Fibroblast of upper back skin (primary cell): ENCODE measurements around the gene HUWE1.
A peak's percentile ranks its signal among the peaks of the same experiment; 100 is the strongest.
"Not testable (repeated sequence)": the region's sequence is repeated elsewhere in the genome, so short reads cannot be mapped to it uniquely, and the experiment has no call there.

Experiments used
- DNase-seq: peaks from one replicate; pipeline ENCODE4 v3.0.0-alpha.2; 2013

Gene HUWE1

DNA sequence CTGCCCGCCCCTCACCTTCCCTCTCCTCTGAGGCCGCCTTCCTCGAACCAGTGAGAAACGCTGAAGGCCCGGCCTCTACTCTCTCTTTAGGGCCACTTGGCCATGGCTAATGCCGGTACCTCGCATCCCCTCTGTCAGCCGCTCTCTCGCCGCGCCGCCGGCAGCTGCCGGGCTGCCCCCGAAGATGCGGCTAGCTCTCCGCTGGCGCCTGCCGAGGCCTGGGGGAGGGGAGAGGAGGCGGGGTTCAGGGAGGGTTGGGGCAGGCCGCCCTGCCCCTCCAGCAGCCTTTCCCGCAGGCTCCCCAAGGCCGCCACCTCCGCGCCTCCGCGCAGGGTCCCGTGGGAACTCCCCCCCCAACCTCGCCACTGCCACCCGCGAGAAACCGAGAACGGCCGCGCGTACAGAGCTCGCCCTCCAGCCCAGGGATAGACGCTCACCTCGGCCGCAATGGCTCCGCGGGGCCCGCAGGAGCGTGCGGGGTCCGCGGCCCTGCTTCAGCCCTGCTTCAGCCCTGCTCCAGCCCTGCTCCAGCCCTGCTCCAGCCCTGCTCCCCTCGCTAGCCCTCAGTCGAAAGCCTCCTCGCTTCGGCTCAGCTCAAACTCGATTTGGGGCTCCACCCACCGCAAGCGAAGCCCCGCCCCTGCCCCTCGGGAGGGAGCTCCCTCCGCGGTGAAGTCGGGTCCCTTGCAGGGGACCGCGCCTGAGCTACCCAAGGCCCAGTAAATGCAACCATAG, at the start of gene HUWE1:
Gene HUWE1 (minus strand): TSS at position 569 of the 735 bp plus-strand sequence. CDS start 32,612 bp downstream, outside the sequence.
- DNase-seq: peak; percentile 62

DNA sequence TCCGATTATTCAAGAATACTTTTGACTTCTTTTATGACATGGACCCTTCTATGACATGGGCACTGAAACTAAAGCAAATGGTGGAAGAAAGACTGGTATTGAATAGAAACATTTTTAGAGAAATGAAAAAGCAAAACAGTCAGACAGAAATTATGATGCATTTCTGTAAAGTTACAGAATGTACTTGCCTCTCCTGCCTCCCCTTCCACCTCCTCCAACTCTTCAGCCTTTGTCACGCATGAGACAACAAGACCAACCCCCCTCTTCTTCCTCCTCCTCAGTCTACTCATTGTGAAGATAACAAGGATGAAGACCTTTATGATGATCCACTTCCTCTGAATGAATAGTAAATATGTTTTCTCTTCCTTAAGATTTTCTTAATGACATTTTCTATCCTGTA, 46.3 kb upstream of the HUWE1 start:
- DNase-seq: no peak

DNA sequence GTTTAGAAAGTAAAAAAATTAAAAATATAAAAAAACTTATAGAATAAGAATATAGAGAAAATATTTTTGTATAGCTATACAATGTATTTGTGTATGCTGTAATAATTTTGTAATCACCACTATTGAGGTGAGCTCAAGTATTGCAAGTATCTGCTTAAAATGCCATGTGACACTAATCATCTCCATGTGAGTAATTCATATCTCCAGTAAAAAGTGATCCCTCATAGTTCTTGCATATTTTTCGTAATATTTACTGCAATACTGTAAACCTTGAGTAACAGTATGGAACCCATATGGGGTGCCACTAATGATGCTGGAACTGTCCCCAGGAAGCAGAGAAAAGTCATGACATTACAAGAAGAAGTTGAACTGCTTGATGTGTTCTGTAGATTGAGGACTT, 43.2 kb upstream of the HUWE1 start:
- DNase-seq: peak; percentile 22

GRCh38 chrX:53728506-53728905, 42.0 kb upstream of the HUWE1 start:
- DNase-seq: no peak

DNA sequence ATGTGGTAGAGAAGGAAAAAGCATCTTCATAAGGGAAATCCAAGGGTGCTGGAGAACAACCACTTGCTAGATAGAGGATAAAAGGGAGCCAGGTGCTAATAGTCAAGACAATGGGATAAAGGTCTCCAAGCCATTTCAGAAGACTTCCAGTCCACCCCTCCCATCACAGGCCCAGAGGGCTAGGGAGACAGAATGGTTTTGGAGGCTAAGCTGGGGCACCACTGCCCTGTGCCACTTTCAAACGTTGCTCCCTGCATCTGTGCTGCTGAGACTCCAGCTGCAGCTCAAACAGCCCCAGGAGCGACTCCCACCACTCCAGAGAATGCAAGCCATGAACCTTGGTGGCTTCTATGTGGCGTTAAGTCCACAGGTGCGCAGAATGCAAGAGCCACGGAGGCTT, 38.4 kb upstream of the HUWE1 start:
- no peak for DNase-seq

DNA sequence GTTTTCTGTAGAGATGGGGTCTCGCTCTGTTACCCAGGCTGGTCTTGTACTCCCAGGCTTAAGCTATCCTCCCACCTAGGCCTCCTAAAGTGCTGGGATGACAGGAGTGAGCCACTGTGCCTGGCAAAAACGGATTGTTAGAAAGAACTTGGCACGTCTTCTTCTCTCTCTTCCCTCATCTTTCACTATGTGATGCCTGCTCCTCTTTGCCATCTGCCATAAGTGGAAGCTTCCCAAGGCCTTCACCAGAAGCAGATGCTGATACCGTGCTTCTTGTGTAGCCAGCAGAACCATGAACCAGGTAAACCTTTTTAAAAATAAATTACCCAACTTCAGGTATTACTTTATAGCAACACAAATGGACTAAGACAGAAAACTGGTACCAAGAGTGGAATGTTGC, 36.9 kb upstream of the HUWE1 start:
- no peak for DNase-seq

DNA sequence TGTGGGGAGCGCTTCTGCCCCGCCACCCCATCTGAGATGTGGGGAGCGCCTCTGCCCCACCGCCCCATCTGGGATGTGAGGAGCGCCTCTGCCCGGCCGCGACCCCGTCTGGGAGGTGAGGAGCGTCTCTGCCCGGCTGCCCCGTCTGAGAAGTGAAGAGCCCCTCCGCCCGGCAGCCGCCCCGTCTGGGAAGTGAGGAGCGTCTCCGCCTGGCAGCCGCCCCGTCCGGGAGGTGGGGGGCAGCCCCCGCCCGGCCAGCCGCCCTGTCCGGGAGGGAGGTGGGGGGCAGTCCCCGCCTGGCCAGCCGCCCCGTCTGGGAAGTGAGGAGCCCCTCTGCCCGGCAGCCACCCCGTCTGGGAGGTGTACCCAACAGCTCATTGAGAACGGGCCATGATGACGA, 35.1 kb upstream of the HUWE1 start:
- DNase-seq: not testable (repeated sequence)

GRCh38 chrX:53719666-53720065, 33.1 kb upstream of the HUWE1 start:
- not testable (repeated sequence) for DNase-seq

DNA sequence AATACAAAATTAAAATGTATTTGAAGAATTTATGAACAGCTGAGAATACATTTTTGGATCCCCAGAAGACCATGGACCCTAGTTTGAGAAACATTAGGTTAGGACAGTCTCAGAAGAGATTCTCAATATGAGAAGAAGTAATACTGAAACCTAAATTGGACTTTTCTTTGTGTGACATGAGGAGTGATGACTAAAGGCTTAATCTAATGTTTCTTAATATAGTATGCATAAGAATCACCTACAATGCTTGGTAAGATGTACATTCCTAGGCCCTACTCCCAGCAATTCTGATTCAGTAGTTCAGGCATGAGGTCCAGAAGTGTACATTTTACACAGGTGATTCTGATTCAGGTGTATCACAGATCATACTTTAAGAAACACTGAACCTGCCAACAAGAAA, 31.6 kb upstream of the HUWE1 start:
- DNase-seq: no peak

- DNase-seq: no peak
These were observed 30.7 kb upstream of the HUWE1 start for GRCh38 chrX:53717205-53717604.

DNA sequence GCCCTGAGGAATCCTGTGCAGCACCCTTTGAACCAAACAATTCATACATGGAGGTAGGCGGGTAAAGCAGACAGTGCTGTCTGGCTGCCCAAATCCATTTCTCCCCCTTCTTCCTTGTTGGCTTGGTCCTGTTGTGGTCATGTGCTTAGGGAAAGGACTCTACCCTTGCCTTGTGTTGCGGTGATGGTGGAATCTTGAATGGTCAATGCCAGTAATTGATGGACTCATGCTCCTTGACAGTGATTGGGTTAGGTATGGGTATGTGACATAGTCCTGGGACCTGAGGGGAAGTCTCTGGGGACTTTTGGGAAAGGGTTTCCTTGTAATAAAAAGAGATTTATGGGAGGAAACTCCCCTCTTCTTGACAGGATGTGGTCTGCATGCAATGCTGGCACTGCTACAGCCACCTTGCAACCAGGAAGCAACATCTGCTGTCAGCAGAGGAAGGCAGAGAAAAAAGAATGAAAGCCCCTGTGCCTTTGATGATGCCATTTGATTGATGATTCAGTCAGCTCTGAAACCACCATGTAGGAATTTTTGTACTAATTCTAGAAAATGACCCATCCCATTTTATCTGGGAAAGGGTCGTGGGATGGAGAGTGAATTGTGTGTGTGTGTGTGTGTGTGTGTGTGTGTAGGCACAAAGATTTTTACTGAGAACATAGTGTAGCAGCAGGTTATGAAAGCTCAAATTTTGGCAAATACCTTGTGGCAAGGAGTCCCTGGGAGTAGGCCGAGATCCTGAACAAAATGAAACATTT, 30.0 kb upstream of the HUWE1 start:
- peak; percentile 61 for DNase-seq

DNA sequence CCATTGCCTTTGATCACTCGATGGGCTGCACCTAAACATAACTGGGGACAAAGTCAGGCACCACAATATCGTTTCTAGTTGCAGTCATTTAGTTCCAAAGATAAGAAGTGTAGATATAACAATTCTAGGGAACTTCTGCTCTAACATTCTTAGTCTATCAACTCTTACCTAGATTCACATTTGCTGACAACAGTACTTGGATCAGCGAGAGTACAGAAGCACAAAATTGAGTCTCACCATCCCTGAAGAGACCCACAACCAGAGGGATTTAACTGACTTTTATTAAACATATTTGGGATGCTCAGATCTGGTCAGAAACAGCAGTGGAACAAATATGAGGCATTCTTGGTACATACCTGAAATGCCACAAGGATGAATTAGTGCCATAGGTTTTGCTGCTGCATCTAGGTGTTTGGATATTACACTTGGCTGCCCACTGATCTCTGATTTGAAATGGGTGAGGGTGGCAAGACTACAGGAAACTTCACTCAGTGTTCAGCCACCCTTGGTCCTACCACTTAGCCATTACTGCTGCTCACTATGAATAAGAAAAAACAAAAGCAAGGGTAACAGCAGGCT, 28.9 kb upstream of the HUWE1 start:
- DNase-seq: no peak

- DNase-seq: peak; percentile 21
These were observed 28.2 kb upstream of the HUWE1 start for GRCh38 chrX:53714580-53715345.

DNA sequence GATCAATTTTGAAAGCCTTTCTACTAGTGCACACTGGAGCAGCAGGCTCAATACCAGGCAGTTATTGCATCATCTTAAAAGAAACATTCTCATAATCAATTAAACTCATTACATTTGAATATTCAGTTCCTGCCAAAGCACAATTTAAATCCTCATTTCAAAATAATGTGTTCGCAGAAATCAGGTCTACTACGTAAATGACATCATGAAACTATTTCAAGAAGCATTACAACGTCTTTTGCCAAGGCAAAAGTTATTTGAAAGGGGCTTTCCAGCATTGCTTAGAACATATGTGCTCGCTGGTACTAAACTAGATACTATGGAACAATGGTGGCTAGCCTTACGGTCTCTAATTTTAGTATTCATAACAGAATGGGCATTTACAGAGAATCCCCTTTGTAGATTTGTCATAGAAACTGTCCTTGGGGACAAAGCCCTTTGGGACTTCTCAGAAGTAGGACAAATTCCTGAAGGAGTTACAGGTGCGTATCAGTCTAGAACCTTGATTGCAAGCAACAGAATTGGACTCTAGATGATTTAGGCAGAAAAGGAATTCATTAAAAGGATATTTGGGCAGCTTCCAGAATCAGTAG, 27.6 kb upstream of the HUWE1 start:
- no peak for DNase-seq

- DNase-seq: no peak
These were observed 24.9 kb upstream of the HUWE1 start for GRCh38 chrX:53711436-53711835.

DNA sequence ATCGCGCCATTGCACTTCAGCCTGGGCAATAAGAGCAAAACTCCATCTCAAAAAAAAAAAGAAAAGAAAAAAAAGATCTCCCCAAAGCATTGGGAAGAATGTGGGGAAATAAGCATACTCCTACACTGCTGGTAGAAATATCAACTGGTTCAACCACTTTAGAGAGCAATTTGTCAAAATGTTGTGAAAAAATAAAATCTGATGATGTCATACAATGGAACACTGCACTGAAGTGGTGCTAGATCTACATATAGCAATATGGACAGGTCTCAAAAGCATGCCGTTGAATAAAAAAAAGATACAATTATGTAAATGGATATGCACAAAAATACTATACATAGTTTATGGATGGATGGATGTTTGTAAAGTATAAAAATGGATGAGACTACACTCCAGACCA, 18.3 kb upstream of the HUWE1 start:
- no peak for DNase-seq

GRCh38 chrX:53704294-53704693, 17.8 kb upstream of the HUWE1 start:
- DNase-seq: no peak

DNA sequence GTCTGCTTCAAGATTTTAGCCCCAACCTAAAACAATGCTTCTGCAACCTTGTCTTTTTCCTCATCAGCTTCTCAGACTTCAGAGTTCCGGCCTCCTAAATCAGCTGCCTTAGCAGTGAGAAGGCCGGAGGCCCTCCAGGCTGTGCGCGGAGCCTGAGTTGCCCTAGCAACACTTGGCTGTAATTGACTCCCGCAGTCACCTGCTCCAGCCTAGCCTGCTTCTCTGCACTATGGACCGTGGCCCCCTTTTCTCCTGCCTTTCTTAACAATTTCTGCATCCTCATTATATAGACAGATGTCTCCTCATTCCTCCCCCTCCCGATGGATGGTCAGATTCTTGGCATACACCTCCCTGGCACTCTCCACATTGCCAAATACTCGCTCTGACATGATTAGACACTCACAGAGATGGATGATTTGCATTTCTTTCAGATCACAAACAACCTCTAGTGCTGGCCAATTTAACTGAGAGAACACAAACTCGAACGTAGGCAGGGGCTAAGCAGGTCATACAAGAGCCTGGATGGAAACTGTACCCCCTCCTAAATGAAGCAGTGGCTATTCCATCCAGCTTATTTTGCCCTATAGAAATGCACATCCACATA, 9.5 kb upstream of the HUWE1 start:
- no peak for DNase-seq

DNA sequence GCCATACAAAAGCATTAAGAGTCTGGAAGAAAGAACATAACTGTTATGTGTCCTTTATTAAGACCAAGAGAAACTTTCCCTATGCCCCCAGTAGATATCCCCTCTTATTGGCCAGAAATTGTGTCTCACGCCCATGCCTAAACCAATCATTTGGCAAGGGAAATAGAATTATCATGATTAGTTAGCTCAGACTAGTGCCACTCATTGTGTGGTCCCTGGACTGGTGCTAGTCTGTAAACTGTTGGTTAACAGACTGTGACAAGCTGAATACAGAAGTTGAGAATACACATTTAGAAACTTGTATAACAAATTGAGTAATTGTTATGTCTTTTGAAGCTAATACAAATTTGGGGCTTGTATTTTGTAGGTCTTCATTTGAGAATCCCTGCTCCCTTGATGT, 8.1 kb upstream of the HUWE1 start:
- no peak for DNase-seq

DNA sequence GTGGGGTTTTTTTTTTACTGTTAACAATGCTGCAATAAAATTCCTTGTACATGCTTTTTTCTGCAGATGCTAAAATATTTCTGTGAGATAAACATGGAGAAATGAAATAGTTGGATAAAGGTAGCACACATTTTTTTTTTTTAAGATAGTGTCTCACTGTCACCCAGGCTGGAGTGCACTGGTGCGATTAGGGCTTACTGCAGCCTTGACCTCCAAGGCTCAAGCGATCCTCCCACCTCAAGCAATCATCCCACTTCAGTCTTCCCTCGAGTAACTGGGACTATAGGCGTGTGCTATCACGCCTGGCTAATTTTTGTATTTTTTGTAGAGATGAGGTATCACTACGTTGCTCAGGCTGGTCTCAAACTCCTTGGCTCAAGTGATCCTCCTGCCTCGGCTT, 1.8 kb upstream of the HUWE1 start:
- no peak for DNase-seq

DNA sequence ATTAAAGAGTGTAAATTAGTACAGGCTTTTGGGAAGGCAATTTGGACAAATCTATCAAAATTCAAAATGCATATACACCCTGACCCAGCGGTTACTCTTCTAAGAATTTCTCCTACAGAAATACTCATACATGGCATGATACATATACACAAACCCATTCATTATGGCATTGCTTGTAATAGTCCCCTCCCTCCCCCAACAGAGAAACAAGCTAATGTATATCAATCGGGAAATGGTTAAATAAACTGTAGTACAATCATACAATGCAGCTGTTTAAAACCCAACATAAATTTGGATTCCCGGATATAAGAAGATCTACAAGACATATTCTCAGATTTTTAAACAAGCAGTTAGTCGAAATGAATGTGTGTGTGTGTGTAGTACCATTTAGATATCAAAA, 808 bp downstream of the HUWE1 start:
- DNase-seq: no peak

DNA sequence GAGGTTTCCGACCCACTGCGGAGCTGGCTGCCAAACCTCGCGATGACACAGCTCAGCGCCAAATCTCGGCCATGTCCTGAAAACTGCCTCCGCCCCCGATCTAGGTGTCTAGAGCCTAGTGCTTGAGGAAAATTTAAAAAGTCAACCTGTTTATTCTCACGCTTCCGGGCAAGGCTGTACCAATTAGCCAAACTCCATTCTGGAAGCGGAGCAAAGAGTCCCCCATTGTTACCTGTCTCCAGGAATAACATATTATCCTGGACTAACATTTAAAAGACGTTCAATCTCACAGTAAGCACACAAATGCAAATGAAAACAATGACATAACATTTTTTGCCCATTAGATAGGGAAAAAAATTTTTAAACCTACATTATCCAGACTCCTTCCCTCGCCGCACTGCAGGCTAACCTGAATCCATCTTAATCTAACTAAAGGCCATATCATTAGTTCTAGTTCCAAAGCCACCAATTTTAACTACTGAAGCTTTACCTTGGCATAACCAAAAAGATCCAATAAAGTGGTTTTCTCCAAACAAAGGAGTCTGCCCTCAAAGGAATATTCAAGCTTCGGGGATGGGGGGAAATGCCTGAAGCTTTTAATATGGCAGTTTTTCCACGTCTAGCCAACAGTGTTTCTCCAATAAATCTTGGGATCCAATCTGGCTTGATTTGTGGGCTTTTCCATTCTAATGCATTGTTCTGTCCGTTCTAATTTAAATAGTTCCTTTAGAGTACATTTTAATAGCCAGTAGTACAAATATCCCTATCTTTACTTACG, 1.9 kb downstream of the HUWE1 start:
- DNase-seq: no peak
